ENCODE data around the gene HOMER2. TPM values are rescaled to one million over a fixed set of nuclear protein-coding genes. Genes with fewer than 3 reads are reported as not detected.

HOMER2 gene
- total RNA-seq, 4 donors from 2014 or later = 2.2 to 4.3 (median 3.3) TPM

DNA sequence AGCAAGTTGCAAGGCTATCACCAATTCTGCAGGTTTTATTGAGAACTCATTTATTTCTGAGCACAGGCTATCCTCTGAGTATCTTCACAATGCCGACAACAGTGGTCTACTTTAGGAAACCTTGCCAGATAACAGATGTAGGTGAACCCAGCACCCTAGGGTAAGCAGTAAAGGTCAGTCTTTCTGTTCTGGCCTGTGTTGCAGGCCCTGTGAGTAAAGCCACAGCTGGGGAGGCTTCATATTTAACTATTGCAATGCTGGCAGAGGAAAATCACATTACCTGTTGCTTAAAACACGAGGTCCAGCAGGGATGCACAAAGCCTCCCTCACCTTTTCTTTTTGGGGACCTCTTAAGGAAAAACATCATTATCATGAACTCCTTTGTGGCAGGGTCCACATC lies 87.6 kb downstream of the HOMER2 start:
- TF ChIP-seq, protein P1, sequence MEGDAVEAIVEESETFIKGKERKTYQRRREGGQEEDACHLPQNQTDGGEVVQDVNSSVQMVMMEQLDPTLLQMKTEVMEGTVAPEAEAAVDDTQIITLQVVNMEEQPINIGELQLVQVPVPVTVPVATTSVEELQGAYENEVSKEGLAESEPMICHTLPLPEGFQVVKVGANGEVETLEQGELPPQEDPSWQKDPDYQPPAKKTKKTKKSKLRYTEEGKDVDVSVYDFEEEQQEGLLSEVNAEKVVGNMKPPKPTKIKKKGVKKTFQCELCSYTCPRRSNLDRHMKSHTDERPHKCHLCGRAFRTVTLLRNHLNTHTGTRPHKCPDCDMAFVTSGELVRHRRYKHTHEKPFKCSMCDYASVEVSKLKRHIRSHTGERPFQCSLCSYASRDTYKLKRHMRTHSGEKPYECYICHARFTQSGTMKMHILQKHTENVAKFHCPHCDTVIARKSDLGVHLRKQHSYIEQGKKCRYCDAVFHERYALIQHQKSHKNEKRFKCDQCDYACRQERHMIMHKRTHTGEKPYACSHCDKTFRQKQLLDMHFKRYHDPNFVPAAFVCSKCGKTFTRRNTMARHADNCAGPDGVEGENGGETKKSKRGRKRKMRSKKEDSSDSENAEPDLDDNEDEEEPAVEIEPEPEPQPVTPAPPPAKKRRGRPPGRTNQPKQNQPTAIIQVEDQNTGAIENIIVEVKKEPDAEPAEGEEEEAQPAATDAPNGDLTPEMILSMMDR (IDR thresholded peaks at IDR 0.05) = no peak
- TF ChIP-seq POLR2A (IDR thresholded peaks at IDR 0.05) = no peak
- no peak overlapping the region for H3K4me3 ChIP-seq
- DNase-seq = no peak
- H3K27ac ChIP-seq = no peak overlapping the region
- H3K9me3 ChIP-seq = no peaks in the 10 kb centered on the region
- no peaks in the 10 kb centered on the region for H3K27me3 ChIP-seq
- no peaks in the 10 kb centered on the region for H3K36me3 ChIP-seq
- H3K4me1 ChIP-seq = no peaks in the 10 kb centered on the region

DNA sequence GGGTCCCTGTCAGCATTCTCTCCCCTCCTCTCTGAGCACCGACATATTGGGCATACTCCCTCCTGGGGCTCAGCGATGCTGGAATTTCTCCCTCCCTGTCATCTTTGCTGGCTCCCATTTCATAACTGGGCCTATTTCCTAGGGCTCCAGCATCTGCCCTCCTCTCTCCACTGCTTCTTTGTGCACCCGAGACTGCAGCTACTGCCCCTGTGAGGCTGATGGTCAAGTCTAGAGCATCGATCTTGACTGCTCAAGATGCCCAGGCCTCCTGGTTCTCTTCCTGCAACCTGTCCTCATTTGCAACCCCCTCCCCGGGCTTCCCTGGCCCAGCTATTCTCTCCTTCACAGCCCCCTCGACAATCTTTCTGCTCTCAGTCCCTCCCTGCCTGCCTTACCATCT lies 89.6 kb downstream of the HOMER2 start:
- Histone ChIP-seq H3K4me3 (no peak overlapping the region), H3K27ac (no peak overlapping the region), H3K4me1 (no peaks in the 10 kb centered on the region), H3K27me3 (no peaks in the 10 kb centered on the region), H3K36me3 (no peaks in the 10 kb centered on the region), H3K9me3 (no peaks in the 10 kb centered on the region)
- TF ChIP-seq, protein P1 (IDR thresholded peaks at IDR 0.05) = no peak
- TF ChIP-seq POLR2A (IDR thresholded peaks at IDR 0.05) = no peak
- no peak for DNase-seq

DNA sequence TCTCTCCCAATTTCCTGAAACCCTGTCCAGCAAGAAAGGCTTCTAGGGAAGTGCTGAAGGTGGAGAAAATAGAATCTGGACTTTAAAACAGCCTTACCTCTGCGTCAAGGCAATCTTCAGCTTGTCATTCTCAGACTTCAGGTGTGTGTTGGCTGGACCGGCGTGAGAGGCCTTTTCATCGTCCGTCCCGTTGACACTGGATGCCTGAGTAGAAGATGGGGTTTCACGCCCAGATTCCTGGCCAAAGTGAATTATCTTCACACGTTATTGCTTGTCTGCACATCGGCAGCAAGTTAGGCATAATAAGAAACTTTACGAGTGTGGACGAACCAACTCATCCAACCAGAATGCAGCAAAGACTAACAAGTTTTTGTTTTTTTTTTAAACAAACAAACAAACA lies 93.6 kb downstream of the HOMER2 start:
- TF ChIP-seq POLR2A (IDR thresholded peaks at IDR 0.05) = no peak
- TF ChIP-seq, protein P1 (IDR thresholded peaks at IDR 0.05) = no peak
- Histone ChIP-seq H3K4me1 (no peaks in the 10 kb centered on the region), H3K27ac (no peak overlapping the region), H3K4me3 (no peak overlapping the region), H3K9me3 (no peaks in the 10 kb centered on the region), H3K27me3 (no peaks in the 10 kb centered on the region), H3K36me3 (no peaks in the 10 kb centered on the region)
- DNase-seq = no peak

DNA sequence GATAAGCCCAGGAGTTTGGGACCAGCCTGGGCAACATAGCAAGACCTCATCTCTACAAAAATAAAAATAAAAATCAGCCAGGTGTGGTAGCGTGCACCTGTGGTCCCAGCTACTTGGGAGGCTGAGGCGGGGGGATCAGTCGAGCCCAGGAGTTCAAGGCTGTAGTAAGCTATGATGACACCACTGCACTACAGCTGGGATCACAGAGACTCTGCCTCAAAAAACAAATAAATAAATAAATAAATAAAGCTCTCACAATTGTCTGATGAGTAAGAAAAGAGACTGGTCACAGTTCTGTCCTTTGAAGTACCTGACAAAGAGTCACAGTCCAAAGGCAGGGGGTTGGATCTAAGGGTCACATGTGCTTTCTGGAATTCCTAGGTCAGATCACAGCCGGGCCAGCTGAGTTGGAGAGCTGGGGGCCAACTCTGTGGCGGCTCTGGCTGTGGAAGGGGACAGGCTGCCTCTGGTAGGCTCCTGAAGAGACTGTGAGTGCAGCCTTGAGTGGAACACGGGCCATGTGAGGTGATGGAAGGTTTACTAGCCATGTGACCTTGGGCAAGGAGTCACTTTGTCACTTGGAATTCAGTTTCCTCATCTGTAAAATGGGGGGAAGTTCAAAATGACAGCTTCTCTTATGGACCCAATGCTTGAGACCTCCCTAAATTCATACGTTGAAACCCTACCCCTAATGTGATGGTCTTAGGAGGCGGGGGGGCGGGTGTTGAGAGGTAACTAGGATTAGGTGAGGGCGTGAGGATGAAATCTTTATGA lies 95.9 kb downstream of the HOMER2 start:
- H3K27ac ChIP-seq = no peak overlapping the region
- H3K36me3 ChIP-seq = no peaks in the 10 kb centered on the region
- H3K4me3 ChIP-seq = no peak overlapping the region
- no peaks in the 10 kb centered on the region for H3K4me1 ChIP-seq
- H3K27me3 ChIP-seq = no peaks in the 10 kb centered on the region
- DNase-seq = no peak
- TF ChIP-seq POLR2A (IDR thresholded peaks at IDR 0.05) = no peak
- TF ChIP-seq, protein P1 (IDR thresholded peaks at IDR 0.05) = no peak
- H3K9me3 ChIP-seq = no peaks in the 10 kb centered on the region

DNA sequence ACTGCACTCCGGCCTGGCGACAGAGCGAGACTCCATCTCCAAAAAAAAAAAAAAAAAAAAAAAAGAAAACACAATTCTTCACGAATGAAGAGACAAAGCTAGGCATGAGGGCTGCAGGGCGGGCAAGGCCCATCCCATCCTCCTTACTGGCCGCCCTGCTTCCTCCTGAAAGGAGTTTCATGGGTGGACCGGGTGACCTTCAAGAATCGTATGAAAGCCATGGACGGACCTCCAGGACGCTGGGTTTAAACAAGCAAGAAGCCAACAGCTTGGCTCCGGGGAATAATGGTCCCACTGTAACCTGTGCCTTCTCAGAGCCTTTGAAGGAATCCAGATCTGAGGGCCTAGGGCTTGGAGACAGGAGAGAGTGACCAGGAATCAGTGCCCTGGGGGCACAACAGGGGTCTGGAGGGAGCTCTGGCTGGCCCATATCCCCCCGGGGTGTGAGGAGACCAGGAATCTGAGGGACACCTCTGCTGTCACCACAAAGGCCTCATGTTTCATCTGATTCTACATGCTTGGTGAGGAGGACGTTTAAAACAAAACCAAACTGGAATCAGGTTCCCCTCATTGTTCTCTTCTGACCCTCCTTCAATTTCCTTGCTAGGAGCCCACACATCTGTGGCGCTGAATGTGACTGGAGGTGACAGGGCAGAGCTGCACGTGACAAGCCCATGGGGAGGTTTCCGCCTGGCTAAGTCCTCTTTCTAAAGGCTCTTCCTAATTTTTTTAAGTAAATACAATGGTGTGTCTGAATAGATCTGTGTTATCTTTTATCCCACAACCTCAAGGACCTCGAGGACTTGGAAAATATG lies 97.0 kb downstream of the HOMER2 start:
- H3K36me3 ChIP-seq = no peaks in the 10 kb centered on the region
- TF ChIP-seq, protein P1 (IDR thresholded peaks at IDR 0.05) = no peak
- TF ChIP-seq POLR2A (IDR thresholded peaks at IDR 0.05) = no peak
- DNase-seq = peak in 1 of 3 donors; percentile 15
- no peaks in the 10 kb centered on the region for H3K27me3 ChIP-seq
- no peak overlapping the region for H3K4me3 ChIP-seq
- H3K9me3 ChIP-seq = no peaks in the 10 kb centered on the region
- H3K4me1 ChIP-seq = no peaks in the 10 kb centered on the region
- H3K27ac ChIP-seq = no peak overlapping the region
